Body of pancreas (tissue), 4 donors: ENCODE measurements around the gene WWOX.

Experiments used
- POLR2A ChIP-seq, 3 donors: fragments of 450-650 bp; IDR thresholded peaks; one replicate each; pipeline ENCODE4 v1.6.1; 2016; ENCODE audit warnings: antibody characterized with exemption in 3 of 3, mild to moderate bottlenecking in 2 of 3
- TF ChIP-seq, protein P1 (sequence below), 7 experiments: fragments of 450-650 bp in 4 of 7; fragments of 200-600 bp in 3 of 7; sonication (generic) in 3 of 7; IDR thresholded peaks; one replicate each; pipeline ENCODE4 v1.5.1; 2016 to 2019; ENCODE audit warnings: antibody characterized with exemption in 7 of 7

DNA sequence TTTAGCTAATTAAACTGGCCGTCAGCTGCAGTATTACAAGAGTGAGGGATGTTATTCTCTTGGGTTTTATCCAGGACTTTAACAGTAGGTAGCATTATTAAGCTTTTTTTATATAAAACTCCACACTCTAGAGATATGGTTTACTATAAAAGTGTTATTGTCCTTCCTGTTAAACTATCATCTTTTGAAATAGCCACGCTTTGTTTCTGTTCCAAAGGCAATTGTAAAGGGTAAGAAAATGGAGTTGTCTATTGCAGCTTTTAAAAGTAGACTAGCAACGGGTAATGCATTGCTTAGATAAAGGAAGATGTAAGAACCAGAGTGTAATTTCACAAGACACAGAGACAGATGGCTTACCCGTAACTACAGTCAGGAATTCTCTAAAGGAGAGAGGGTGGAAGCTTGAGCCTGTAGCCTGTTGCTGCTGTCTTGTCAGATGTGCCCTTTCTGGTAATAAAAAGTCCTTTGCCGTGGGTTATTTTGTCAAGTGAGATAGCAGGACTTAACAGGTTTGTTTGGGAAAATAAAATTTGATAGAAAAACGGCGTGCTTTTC, 56.4 kb downstream of the WWOX start:
- TF ChIP-seq, protein P1, sequence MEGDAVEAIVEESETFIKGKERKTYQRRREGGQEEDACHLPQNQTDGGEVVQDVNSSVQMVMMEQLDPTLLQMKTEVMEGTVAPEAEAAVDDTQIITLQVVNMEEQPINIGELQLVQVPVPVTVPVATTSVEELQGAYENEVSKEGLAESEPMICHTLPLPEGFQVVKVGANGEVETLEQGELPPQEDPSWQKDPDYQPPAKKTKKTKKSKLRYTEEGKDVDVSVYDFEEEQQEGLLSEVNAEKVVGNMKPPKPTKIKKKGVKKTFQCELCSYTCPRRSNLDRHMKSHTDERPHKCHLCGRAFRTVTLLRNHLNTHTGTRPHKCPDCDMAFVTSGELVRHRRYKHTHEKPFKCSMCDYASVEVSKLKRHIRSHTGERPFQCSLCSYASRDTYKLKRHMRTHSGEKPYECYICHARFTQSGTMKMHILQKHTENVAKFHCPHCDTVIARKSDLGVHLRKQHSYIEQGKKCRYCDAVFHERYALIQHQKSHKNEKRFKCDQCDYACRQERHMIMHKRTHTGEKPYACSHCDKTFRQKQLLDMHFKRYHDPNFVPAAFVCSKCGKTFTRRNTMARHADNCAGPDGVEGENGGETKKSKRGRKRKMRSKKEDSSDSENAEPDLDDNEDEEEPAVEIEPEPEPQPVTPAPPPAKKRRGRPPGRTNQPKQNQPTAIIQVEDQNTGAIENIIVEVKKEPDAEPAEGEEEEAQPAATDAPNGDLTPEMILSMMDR (IDR thresholded peaks at IDR 0.05): no peak
- TF ChIP-seq POLR2A (IDR thresholded peaks at IDR 0.05): no peak
